HEK293T (cell line): ENCODE results near the gene FOXI2.

Experiments
- CTCF ChIA-PET: fragments of 350-600 bp; formaldehyde crosslinking; extraction: SDS; loops from one replicate; lab custom pipeline; 2021; ENCODE audit warnings: antibody characterized with exemption, inconsistent platforms; lab: Yijun Ruan, JAX
- POLR2A ChIA-PET: fragments of 350-600 bp; formaldehyde crosslinking; extraction: SDS; loops from one replicate; lab custom pipeline; 2020; ENCODE audit warnings: antibody characterized with exemption, inconsistent platforms; lab: Yijun Ruan, JAX
- DNase-seq: peaks from one replicate; pipeline ENCODE4 v3.0.0; 2012; ENCODE audit warnings: mixed read lengths; ENCODE audit errors: extremely low spot score
- ARNT ChIP-seq: fragments of 450-650 bp; IDR thresholded peaks from 2 replicates; pipeline ENCODE4 v1.6.1; 2017; ENCODE audit warnings: mild to moderate bottlenecking
- BHLHE40 ChIP-seq: fragments of 450-650 bp; IDR thresholded peaks from 2 replicates; pipeline ENCODE4 v1.6.1; 2016; ENCODE audit warnings: mild to moderate bottlenecking, moderate library complexity, borderline replicate concordance
- CTBP1 ChIP-seq: fragments of 450-650 bp; IDR thresholded peaks from 2 replicates; pipeline ENCODE4 v1.6.1; 2016; ENCODE audit warnings: borderline replicate concordance
- ELF4 ChIP-seq: fragments of 450-650 bp; IDR thresholded peaks from 2 replicates; pipeline ENCODE4 v1.6.1; 2017; ENCODE audit warnings: antibody characterized with exemption
- FOXA1 ChIP-seq: fragments of 450-650 bp; IDR thresholded peaks from 2 replicates; pipeline ENCODE4 v1.6.1; 2016; ENCODE audit warnings: mild to moderate bottlenecking
- FOXK2 ChIP-seq: fragments of 450-650 bp; IDR thresholded peaks from 2 replicates; pipeline ENCODE4 v1.6.1; 2016; ENCODE audit warnings: mild to moderate bottlenecking
- FOXM1 ChIP-seq: fragments of 450-650 bp; IDR thresholded peaks from 2 replicates; pipeline ENCODE4 v1.6.1; 2017; ENCODE audit warnings: mild to moderate bottlenecking, borderline replicate concordance
- HDGF ChIP-seq: fragments of 450-650 bp; IDR thresholded peaks from 2 replicates; pipeline ENCODE4 v1.6.1; 2017; ENCODE audit warnings: antibody characterized with exemption, borderline replicate concordance
- L3MBTL2 ChIP-seq: fragments of 450-650 bp; conservative IDR thresholded peaks from 2 replicates; pipeline ENCODE4 v1.6.1; 2016; ENCODE audit warnings: mild to moderate bottlenecking
- LEF1 ChIP-seq: fragments of 450-650 bp; IDR thresholded peaks from 2 replicates; pipeline ENCODE4 v1.6.1; 2017; ENCODE audit warnings: mild to moderate bottlenecking, borderline replicate concordance
- NFRKB ChIP-seq: fragments of 450-650 bp; IDR thresholded peaks from 2 replicates; pipeline ENCODE4 v1.6.1; 2016; ENCODE audit warnings: mild to moderate bottlenecking, moderate library complexity
- PKNOX1 ChIP-seq: fragments of 450-650 bp; IDR thresholded peaks from 2 replicates; pipeline ENCODE4 v1.6.1; 2016
- SP1 ChIP-seq: fragments of 450-650 bp; IDR thresholded peaks from 2 replicates; pipeline ENCODE4 v1.6.1; 2017
- SUZ12 ChIP-seq: fragments of 450-650 bp; IDR thresholded peaks from 2 replicates; pipeline ENCODE4 v1.6.1; 2016; ENCODE audit warnings: mild to moderate bottlenecking
- TARDBP ChIP-seq: fragments of 450-650 bp; IDR thresholded peaks from 2 replicates; pipeline ENCODE4 v1.6.1; 2016
- ZNF384 ChIP-seq: fragments of 450-650 bp; IDR thresholded peaks from 2 replicates; pipeline ENCODE4 v1.6.1; 2016

FOXI2 gene

GRCh38 chr10:127736915-127737562, at the start of gene FOXI2:
TSS of gene FOXI2 (plus strand) at chr10:127737185. CDS start at chr10:127737274, 89 bp downstream.
- TF ChIP-seq ARNT = no peak
- TF ChIP-seq FOXA1 = no peak
- TF ChIP-seq PKNOX1 = no peak
- TF ChIP-seq SUZ12 = no peak
- no peak for TF ChIP-seq ZNF384
- no peak for TF ChIP-seq FOXM1
- TF ChIP-seq LEF1 = no peak
- no peak for TF ChIP-seq ELF4
- no peak for TF ChIP-seq CTBP1
- POLR2A ChIA-PET = no interaction called here
- CTCF ChIA-PET = no interaction called here
- DNase-seq = no peak

DNA sequence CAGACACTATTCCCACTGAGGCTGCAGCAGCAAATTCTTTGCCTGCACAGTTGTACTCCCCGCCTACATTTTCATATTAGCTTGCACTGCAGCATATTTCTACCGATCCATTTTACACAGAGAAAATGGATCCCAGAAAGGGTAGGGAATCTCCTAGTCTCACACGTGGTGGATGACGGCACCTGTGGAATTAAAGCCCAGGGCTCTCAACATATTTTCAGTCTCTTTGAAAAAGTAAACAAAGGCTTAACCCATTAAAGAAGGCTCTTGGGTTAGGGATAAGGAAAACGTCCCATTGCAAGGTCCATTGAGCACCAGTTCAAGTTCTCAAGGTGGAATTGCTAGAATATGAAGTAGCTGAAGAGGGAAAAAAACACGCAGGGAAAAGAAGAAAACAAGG, 49.4 kb upstream of the FOXI2 start:
- no peak for DNase-seq
- POLR2A ChIA-PET = no interaction called here
- TF ChIP-seq SP1 = no peak
- TF ChIP-seq CTBP1 = no peak
- no peak for TF ChIP-seq BHLHE40
- CTCF ChIA-PET = no interaction called here

GRCh38 chr10:127690176-127690835, 46.7 kb upstream of the FOXI2 start:
- TF ChIP-seq ELF4 (no peak), FOXK2 (no peak), SP1 (no peak), LEF1 (no peak), PKNOX1 (no peak), NFRKB (no peak), L3MBTL2 (no peak), FOXA1 (no peak), ARNT (no peak), FOXM1 (no peak), HDGF (no peak), TARDBP (no peak)
- DNase-seq = no peak
- POLR2A ChIA-PET = interaction anchor here (0.8 kb wide), 1 partner anchor 969 kb away, joined by 3 read pairs; no protein-coding TSS in a partner anchor
- CTCF ChIA-PET = no interaction called here

DNA sequence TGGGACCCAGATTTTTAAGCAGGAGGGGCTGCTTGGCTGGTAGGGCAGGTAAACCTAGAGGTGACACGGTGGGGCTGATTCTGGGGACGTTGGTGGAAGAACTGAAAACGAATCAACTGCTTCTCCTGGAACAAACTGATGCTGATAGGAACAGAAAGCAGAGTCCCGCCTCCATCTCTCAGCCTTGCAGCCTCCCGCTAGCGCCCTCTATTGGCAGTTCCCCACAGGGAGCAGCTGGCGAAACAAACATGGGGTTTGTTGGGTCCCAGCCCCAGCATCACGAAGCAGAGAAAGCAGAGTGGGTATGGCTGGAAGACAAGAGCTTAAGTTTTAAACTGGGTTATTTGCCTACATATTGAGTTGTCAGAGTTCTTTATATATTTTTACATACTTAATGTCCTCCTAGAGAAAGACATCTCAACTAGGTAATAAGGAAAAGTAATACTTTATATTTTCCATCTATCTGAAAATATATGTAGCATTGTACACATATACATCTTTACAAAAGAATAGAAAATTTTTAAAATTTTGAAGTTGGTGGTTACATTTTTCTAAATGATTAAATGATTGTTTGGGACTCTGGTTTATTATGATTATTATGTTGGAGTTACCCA, 42.3 kb upstream of the FOXI2 start:
- POLR2A ChIA-PET = no interaction called here
- DNase-seq = peak; percentile 82
- TF ChIP-seq SP1 (no peak), BHLHE40 (no peak), ARNT (no peak), ZNF384 (no peak), SUZ12 (no peak), FOXA1 (no peak), FOXK2 (no peak), CTBP1 (no peak), NFRKB (no peak), LEF1 (no peak), PKNOX1 (no peak)
- CTCF ChIA-PET = interaction anchor here (0.5 to 1.0 kb wide), 3 partner anchors 14 to 841 kb away, joined by 3 to 8 read pairs (median 6); no protein-coding TSS in a partner anchor

GRCh38 chr10:127695431-127695830, 41.6 kb upstream of the FOXI2 start:
- DNase-seq = no peak
- no peak for TF ChIP-seq ARNT
- TF ChIP-seq L3MBTL2 = no peak
- no peak for TF ChIP-seq FOXA1
- no peak for TF ChIP-seq FOXM1
- no peak for TF ChIP-seq PKNOX1
- POLR2A ChIA-PET = no interaction called here
- CTCF ChIA-PET = interaction anchor here (0.5 kb wide), 1 partner anchor 20 kb away, joined by 3 read pairs; no protein-coding TSS in a partner anchor

GRCh38 chr10:127698886-127699285, 38.1 kb upstream of the FOXI2 start:
- TF ChIP-seq FOXA1 (no peak), SUZ12 (no peak), FOXM1 (no peak), TARDBP (no peak), PKNOX1 (no peak), LEF1 (no peak), SP1 (no peak), HDGF (no peak), NFRKB (no peak), ARNT (no peak), ELF4 (no peak)
- no peak for DNase-seq
- CTCF ChIA-PET = no interaction called here
- POLR2A ChIA-PET = no interaction called here
